HEK293 (cell line): ENCODE measurements around the gene SLC35A2.

Experiments used
- FEZF1 ChIP-seq: fragments of 450-650 bp; formaldehyde crosslinking; IDR thresholded peaks from 2 replicates; pipeline ENCODE4 v1.5.1; 2016; ENCODE audit warnings: missing biosample characterization, missing genetic modification characterization
- KLF10 ChIP-seq: fragments of 450-650 bp; IDR thresholded peaks from 2 replicates; pipeline ENCODE4 v1.5.1; 2018; ENCODE audit warnings: missing biosample characterization, mild to moderate bottlenecking, missing genetic modification characterization
- KLF8 ChIP-seq: fragments of 450-650 bp; formaldehyde crosslinking; IDR thresholded peaks from 2 replicates; pipeline ENCODE4 v1.5.1; 2016; ENCODE audit warnings: missing biosample characterization, missing genetic modification characterization
- MEIS1 ChIP-seq: sonication (generic); formaldehyde crosslinking; IDR thresholded peaks from 2 replicates; pipeline ENCODE4 v1.8.1; 2022; ENCODE audit warnings: missing genetic modification reagents, mild to moderate bottlenecking, borderline replicate concordance
- OSR2 ChIP-seq: fragments of 450-650 bp; formaldehyde crosslinking; IDR thresholded peaks from 2 replicates; pipeline ENCODE4 v1.5.1; 2016; ENCODE audit warnings: missing biosample characterization, missing genetic modification characterization
- PRDM1 ChIP-seq: fragments of 450-650 bp; formaldehyde crosslinking; IDR thresholded peaks from 2 replicates; pipeline ENCODE4; 2016; ENCODE audit warnings: missing biosample characterization, missing genetic modification characterization
- ZBTB8A ChIP-seq: fragments of 450-650 bp; formaldehyde crosslinking; IDR thresholded peaks from 2 replicates; pipeline ENCODE4 v1.5.1; 2016; ENCODE audit warnings: missing biosample characterization, missing genetic modification characterization
- ZFP41 ChIP-seq: fragments of 450-650 bp; formaldehyde crosslinking; IDR thresholded peaks from 2 replicates; pipeline ENCODE4 v1.5.1; 2016; ENCODE audit warnings: missing biosample characterization, missing genetic modification characterization, borderline replicate concordance
- ZNF10 ChIP-seq: fragments of 450-650 bp; formaldehyde crosslinking; IDR thresholded peaks from 2 replicates; pipeline ENCODE4 v1.5.1; 2017; ENCODE audit warnings: missing biosample characterization, missing genetic modification characterization
- ZNF114 ChIP-seq: fragments of 450-650 bp; formaldehyde crosslinking; IDR thresholded peaks from 2 replicates; pipeline ENCODE4 v1.5.0; 2017; ENCODE audit warnings: missing biosample characterization, missing genetic modification characterization
- ZNF169 ChIP-seq: fragments of 450-650 bp; formaldehyde crosslinking; IDR thresholded peaks from 2 replicates; pipeline ENCODE4 v1.5.1; 2016; ENCODE audit warnings: missing biosample characterization, missing genetic modification characterization
- ZNF214 ChIP-seq: fragments of 450-650 bp; formaldehyde crosslinking; IDR thresholded peaks from 2 replicates; pipeline ENCODE4 v1.5.1; 2017; ENCODE audit warnings: missing biosample characterization, mild to moderate bottlenecking, missing genetic modification characterization, borderline replicate concordance
- ZNF223 ChIP-seq: fragments of 450-650 bp; formaldehyde crosslinking; IDR thresholded peaks from 2 replicates; pipeline ENCODE4 v1.5.1; 2016; ENCODE audit warnings: missing biosample characterization, missing genetic modification characterization
- ZNF266 ChIP-seq: fragments of 450-650 bp; formaldehyde crosslinking; IDR thresholded peaks from 2 replicates; pipeline ENCODE4 v1.5.1; 2016; ENCODE audit warnings: missing biosample characterization, missing genetic modification characterization, low read depth
- ZNF274 ChIP-seq, 2 experiments: fragments of 200-500 bp in 1 of 2; fragments of 450-650 bp in 1 of 2; sonication (Bioruptor generic) in 1 of 2; formaldehyde crosslinking in 1 of 2; IDR thresholded peaks; 2 replicates each; pipeline versions ENCODE4 v1.5.1 to v1.6.1; 2014 to 2016; ENCODE audit warnings: borderline replicate concordance in 1 of 2, inconsistent platforms in 1 of 2, low read length in 1 of 2, missing biosample characterization in 1 of 2, missing genetic modification characterization in 1 of 2
- ZNF37A ChIP-seq: fragments of 450-650 bp; IDR thresholded peaks from 2 replicates; pipeline ENCODE4 v1.5.1; 2018; ENCODE audit warnings: missing biosample characterization, missing genetic modification characterization
- ZNF391 ChIP-seq: fragments of 450-650 bp; formaldehyde crosslinking; IDR thresholded peaks from 2 replicates; pipeline ENCODE4 v1.5.1; 2016; ENCODE audit warnings: low read depth, missing biosample characterization, missing genetic modification characterization, borderline replicate concordance
- ZNF404 ChIP-seq: fragments of 450-650 bp; formaldehyde crosslinking; IDR thresholded peaks from 2 replicates; pipeline ENCODE4 v1.5.1; 2017; ENCODE audit warnings: missing biosample characterization, missing genetic modification characterization
- ZNF423 ChIP-seq: fragments of 450-650 bp; formaldehyde crosslinking; IDR thresholded peaks from 2 replicates; pipeline ENCODE4 v1.5.1; 2016; ENCODE audit warnings: missing biosample characterization, missing genetic modification characterization
- ZNF510 ChIP-seq: fragments of 450-650 bp; formaldehyde crosslinking; IDR thresholded peaks from 2 replicates; pipeline ENCODE4 v1.5.1; 2018; ENCODE audit warnings: mild to moderate bottlenecking, missing genetic modification characterization, missing biosample characterization; ENCODE audit not compliant: insufficient replicate concordance
- ZNF571 ChIP-seq: fragments of 450-650 bp; formaldehyde crosslinking; IDR thresholded peaks from 2 replicates; pipeline ENCODE4 v1.5.0; 2017; ENCODE audit warnings: missing biosample characterization, missing genetic modification characterization
- ZNF623 ChIP-seq: fragments of 450-650 bp; formaldehyde crosslinking; IDR thresholded peaks from 2 replicates; pipeline ENCODE4 v1.5.1; 2016; ENCODE audit warnings: missing biosample characterization, missing genetic modification characterization
- ZNF654 ChIP-seq: fragments of 450-650 bp; formaldehyde crosslinking; IDR thresholded peaks from 2 replicates; pipeline ENCODE4 v1.5.1; 2016; ENCODE audit warnings: low read depth, missing biosample characterization, missing genetic modification characterization
- ZNF658 ChIP-seq: fragments of 450-650 bp; formaldehyde crosslinking; IDR thresholded peaks from 2 replicates; pipeline ENCODE4; 2016; ENCODE audit warnings: missing biosample characterization, missing genetic modification characterization
- ZNF692 ChIP-seq: fragments of 450-650 bp; formaldehyde crosslinking; IDR thresholded peaks from 2 replicates; pipeline ENCODE4 v1.5.1; 2016; ENCODE audit warnings: missing biosample characterization, missing genetic modification characterization
- ZNF830 ChIP-seq: fragments of 450-650 bp; IDR thresholded peaks from 2 replicates; pipeline ENCODE4 v1.5.0; 2018; ENCODE audit warnings: missing biosample characterization, missing genetic modification characterization, low read depth, mild to moderate bottlenecking, moderate library complexity
- ZXDB ChIP-seq: fragments of 450-650 bp; formaldehyde crosslinking; IDR thresholded peaks from 2 replicates; pipeline ENCODE4 v1.5.1; 2016; ENCODE audit warnings: missing biosample characterization, missing genetic modification characterization
- TF ChIP-seq, protein P1 (sequence below): fragments of 450-650 bp; IDR thresholded peaks from 2 replicates; pipeline ENCODE4 v1.5.1; 2018; ENCODE audit warnings: missing biosample characterization, mild to moderate bottlenecking, missing genetic modification characterization
- TF ChIP-seq, protein P2 (sequence below): fragments of 450-650 bp; formaldehyde crosslinking; IDR thresholded peaks from 2 replicates; pipeline ENCODE4 v1.5.1; 2016; ENCODE audit warnings: missing biosample characterization, missing genetic modification characterization, low read depth
- TF ChIP-seq, protein P3 (sequence below): fragments of 450-650 bp; formaldehyde crosslinking; IDR thresholded peaks from 2 replicates; pipeline ENCODE4 v1.5.1; 2016; ENCODE audit warnings: missing biosample characterization, missing genetic modification characterization, borderline replicate concordance
- TF ChIP-seq, protein P4 (sequence below): fragments of 450-650 bp; formaldehyde crosslinking; IDR thresholded peaks from 2 replicates; pipeline ENCODE4 v1.5.1; 2017; ENCODE audit warnings: missing biosample characterization, missing genetic modification characterization

Gene SLC35A2

DNA sequence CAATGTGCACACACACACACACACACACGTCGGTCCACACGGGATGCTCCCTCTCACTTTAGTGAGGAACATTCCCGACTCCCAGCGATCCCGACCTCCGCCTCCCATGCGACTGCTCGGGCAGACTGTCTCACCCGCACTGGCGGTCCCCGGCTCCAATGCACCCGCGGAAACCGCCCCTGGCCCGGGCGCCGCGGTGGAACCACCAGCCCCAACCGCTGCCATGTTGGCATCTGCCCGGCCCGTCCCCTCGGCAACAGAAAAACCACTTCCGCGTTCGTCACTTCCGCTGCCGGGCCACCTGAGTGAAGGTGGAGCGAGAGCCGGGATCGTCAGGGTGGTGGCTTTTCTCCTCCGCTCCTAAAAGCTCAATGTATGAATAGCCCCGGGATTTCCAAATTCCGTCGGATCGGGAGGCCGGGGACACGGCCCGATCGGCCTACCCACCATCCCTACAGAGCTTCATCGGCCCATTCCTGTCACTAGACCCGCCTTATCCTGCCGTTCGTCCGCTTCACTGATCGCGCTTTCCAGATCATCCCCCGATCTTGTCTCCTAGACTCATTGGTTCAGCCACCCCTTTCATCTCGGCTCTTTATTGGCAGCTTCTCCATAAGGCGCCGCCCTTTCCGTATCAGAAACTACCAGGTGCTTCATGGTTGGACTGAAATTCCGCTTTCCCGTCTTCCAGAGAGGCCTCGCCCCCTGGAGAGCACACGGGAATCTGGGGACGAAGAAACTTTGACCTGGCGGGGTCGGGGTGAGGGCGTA is at the start of gene SLC35A2 (continued):
- TF ChIP-seq ZNF423 (no peak), ZNF214 (no peak), MEIS1 (no peak), ZNF266 (tag by site-specific recombination) (no peak), ZXDB (tag by site-specific recombination) (peak; percentile 66), ZNF10 (no peak; the same call in 1 of the 2 replicates), ZNF654 (no peak), ZNF114 (no peak), ZNF510 (no peak), ZNF391 (tag by site-specific recombination) (0 out of 2 replicates have a peak, but pooled peaks have one; percentile 75), ZNF404 (no peak), KLF10 (tag by site-specific recombination) (no peak; the same call in 1 of the 2 replicates), ZNF692 (tag by site-specific recombination) (0 out of 2 replicates have a peak, but pooled peaks have one; percentile 12), KLF8 (0 out of 2 replicates have a peak, but pooled peaks have one; percentile 20), ZNF658 (tag by site-specific recombination) (no peak), PRDM1 (no peak), FEZF1 (tag by site-specific recombination) (no peak), ZNF571 (no peak), ZFP41 (tag by site-specific recombination) (no peak), ZNF169 (tag by site-specific recombination) (no peak), ZNF274 (IDR thresholded peaks at IDR 0.05; ENCODE audit: low read length) (no peak), ZNF274 (tag by site-specific recombination; IDR thresholded peaks at IDR 0.05; ENCODE audit: borderline replicate concordance) (no peak), ZNF223 (no peak), ZNF623 (tag by site-specific recombination) (no peak), ZNF37A (tag by site-specific recombination) (no peak), ZNF830 (tag by site-specific recombination) (no peak), ZBTB8A (tag by site-specific recombination) (no peak), OSR2 (tag by site-specific recombination) (no peak)
- TF ChIP-seq, protein P1, sequence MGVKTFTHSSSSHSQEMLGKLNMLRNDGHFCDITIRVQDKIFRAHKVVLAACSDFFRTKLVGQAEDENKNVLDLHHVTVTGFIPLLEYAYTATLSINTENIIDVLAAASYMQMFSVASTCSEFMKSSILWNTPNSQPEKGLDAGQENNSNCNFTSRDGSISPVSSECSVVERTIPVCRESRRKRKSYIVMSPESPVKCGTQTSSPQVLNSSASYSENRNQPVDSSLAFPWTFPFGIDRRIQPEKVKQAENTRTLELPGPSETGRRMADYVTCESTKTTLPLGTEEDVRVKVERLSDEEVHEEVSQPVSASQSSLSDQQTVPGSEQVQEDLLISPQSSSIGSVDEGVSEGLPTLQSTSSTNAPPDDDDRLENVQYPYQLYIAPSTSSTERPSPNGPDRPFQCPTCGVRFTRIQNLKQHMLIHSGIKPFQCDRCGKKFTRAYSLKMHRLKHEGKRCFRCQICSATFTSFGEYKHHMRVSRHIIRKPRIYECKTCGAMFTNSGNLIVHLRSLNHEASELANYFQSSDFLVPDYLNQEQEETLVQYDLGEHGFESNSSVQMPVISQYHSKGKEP (tag by site-specific recombination) = no peak
- TF ChIP-seq, protein P2, sequence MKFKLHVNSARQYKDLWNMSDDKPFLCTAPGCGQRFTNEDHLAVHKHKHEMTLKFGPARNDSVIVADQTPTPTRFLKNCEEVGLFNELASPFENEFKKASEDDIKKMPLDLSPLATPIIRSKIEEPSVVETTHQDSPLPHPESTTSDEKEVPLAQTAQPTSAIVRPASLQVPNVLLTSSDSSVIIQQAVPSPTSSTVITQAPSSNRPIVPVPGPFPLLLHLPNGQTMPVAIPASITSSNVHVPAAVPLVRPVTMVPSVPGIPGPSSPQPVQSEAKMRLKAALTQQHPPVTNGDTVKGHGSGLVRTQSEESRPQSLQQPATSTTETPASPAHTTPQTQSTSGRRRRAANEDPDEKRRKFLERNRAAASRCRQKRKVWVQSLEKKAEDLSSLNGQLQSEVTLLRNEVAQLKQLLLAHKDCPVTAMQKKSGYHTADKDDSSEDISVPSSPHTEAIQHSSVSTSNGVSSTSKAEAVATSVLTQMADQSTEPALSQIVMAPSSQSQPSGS = no peak
- TF ChIP-seq, protein P3, sequence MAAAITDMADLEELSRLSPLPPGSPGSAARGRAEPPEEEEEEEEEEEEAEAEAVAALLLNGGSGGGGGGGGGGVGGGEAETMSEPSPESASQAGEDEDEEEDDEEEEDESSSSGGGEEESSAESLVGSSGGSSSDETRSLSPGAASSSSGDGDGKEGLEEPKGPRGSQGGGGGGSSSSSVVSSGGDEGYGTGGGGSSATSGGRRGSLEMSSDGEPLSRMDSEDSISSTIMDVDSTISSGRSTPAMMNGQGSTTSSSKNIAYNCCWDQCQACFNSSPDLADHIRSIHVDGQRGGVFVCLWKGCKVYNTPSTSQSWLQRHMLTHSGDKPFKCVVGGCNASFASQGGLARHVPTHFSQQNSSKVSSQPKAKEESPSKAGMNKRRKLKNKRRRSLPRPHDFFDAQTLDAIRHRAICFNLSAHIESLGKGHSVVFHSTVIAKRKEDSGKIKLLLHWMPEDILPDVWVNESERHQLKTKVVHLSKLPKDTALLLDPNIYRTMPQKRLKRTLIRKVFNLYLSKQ (tag by site-specific recombination) = no peak
- TF ChIP-seq, protein P4, sequence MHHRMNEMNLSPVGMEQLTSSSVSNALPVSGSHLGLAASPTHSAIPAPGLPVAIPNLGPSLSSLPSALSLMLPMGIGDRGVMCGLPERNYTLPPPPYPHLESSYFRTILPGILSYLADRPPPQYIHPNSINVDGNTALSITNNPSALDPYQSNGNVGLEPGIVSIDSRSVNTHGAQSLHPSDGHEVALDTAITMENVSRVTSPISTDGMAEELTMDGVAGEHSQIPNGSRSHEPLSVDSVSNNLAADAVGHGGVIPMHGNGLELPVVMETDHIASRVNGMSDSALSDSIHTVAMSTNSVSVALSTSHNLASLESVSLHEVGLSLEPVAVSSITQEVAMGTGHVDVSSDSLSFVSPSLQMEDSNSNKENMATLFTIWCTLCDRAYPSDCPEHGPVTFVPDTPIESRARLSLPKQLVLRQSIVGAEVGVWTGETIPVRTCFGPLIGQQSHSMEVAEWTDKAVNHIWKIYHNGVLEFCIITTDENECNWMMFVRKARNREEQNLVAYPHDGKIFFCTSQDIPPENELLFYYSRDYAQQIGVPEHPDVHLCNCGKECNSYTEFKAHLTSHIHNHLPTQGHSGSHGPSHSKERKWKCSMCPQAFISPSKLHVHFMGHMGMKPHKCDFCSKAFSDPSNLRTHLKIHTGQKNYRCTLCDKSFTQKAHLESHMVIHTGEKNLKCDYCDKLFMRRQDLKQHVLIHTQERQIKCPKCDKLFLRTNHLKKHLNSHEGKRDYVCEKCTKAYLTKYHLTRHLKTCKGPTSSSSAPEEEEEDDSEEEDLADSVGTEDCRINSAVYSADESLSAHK = no peak
